Myocyte (in vitro differentiated cells): ENCODE measurements around the gene LHPP. TPM values are rescaled to one million over a fixed set of nuclear protein-coding genes. Genes with fewer than 3 reads are reported as not detected.
"Not testable (repeated sequence)": the region's sequence is repeated elsewhere in the genome, so short reads cannot be mapped to it uniquely, and the experiment has no call there.

Experiments
- DNase-seq: peaks from one replicate; pipeline ENCODE4 v3.0.0-alpha.2; 2012; ENCODE audit warnings: low read depth
- total RNA-seq: library from RNA; depleted of rRNA; stranded (reverse); fragments of >200 nt; gene quantifications from 2 replicates; pipeline ENCODE4 v1.2.3, GENCODE V29; 2014

Gene LHPP
- total RNA-seq, 1 donor from 2014 or later, result 8.1 TPM

GRCh38 chr10:124535731-124536495 lies 74.3 kb downstream of the LHPP start:
- no peak for DNase-seq

GRCh38 chr10:124536496-124537050 lies 75.0 kb downstream of the LHPP start:
- DNase-seq, result no peak

GRCh38 chr10:124537166-124537725 lies 75.6 kb downstream of the LHPP start:
- no peak for DNase-seq

GRCh38 chr10:124537891-124538290 lies 76.3 kb downstream of the LHPP start:
- DNase-seq, result no peak

- DNase-seq, result no peak
Measured at GRCh38 chr10:124538706-124539105, 77.1 kb downstream of the LHPP start.

GRCh38 chr10:124539935-124540641 lies 78.5 kb downstream of the LHPP start:
- DNase-seq, result peak; percentile 44

- DNase-seq, result no peak
Measured at GRCh38 chr10:124541076-124541903, 79.7 kb downstream of the LHPP start.

GRCh38 chr10:124542336-124542735 lies 80.7 kb downstream of the LHPP start:
- DNase-seq, result no peak

GRCh38 chr10:124543146-124543545 lies 81.5 kb downstream of the LHPP start:
- DNase-seq, result no peak

- no peak for DNase-seq
Measured at GRCh38 chr10:124543971-124544370, 82.3 kb downstream of the LHPP start.

- DNase-seq, result no peak
Measured at GRCh38 chr10:124544711-124545110, 83.1 kb downstream of the LHPP start.

- no peak for DNase-seq
Measured at GRCh38 chr10:124545351-124546054, 83.9 kb downstream of the LHPP start.

- DNase-seq, result no peak
Measured at GRCh38 chr10:124546055-124546369, 84.4 kb downstream of the LHPP start.

- DNase-seq, result no peak
Measured at GRCh38 chr10:124546957-124547646, 85.5 kb downstream of the LHPP start.

GRCh38 chr10:124547647-124548168 lies 86.1 kb downstream of the LHPP start:
- DNase-seq, result peak; percentile 48

- DNase-seq, result not testable (repeated sequence)
Measured at GRCh38 chr10:124549171-124549570, 87.5 kb downstream of the LHPP start.

- no peak for DNase-seq
Measured at GRCh38 chr10:124550293-124551034, 88.8 kb downstream of the LHPP start.

- no peak for DNase-seq
Measured at GRCh38 chr10:124551097-124551496, 89.5 kb downstream of the LHPP start.

GRCh38 chr10:124551755-124552154 lies 90.1 kb downstream of the LHPP start:
- DNase-seq, result no peak
